AG09319 (cell line): ENCODE results near the gene TCP11L2.

Source experiments
- DNase-seq: peaks from one replicate; pipeline ENCODE4 v3.0.0-alpha.2; 2010; ENCODE audit warnings: low read depth; ENCODE audit errors: extremely low read depth
- CTCF ChIP-seq: IDR thresholded peaks from 2 replicates; pipeline ENCODE4 v1.5.1; 2011; ENCODE audit warnings: low read depth, mild to moderate bottlenecking, inconsistent platforms, low read length, moderate library complexity

Gene TCP11L2

DNA sequence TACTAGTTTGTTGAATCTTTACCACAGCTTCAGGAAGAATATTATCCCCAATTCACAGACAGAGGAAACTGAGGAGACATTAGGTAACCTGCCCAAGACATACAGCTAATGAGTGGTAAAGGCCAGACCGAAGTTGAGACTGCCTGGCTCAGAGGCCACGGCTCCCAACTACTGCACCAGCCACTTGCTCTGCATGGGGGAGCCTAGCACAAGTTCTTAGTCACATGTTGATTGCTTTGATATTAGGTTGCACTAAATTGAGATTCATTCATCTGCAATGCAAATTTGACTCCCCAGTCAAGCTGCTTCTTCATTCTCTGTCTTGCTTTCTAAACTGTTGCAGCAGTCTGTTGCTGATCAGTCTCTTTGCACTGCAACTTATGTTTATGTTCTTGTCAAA, 29.1 kb downstream of the TCP11L2 start:
- no peak for TF ChIP-seq CTCF
- DNase-seq, result no peak

GRCh38 chr12:106332536-106332935, 30.0 kb downstream of the TCP11L2 start:
- no peak for DNase-seq
- no peak for TF ChIP-seq CTCF

DNA sequence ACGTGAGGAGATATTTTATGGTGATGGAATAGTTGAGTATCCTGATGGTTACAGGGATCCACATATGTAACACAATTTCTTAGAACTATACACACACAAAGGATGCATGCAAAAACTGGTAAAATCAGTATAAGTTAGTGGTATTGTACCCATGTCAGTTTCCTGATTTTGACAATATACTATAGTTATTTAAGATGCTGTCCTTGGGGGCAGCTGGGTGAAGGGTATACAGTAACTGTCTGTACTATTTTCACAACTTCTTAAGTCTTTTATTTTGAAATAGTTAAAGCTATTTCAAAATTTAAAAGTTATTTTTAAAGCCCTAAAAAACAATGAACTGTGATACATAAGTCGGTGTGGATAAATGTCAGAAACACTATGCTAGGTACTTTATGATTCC, 30.5 kb downstream of the TCP11L2 start:
- no peak for DNase-seq
- no peak for TF ChIP-seq CTCF

DNA sequence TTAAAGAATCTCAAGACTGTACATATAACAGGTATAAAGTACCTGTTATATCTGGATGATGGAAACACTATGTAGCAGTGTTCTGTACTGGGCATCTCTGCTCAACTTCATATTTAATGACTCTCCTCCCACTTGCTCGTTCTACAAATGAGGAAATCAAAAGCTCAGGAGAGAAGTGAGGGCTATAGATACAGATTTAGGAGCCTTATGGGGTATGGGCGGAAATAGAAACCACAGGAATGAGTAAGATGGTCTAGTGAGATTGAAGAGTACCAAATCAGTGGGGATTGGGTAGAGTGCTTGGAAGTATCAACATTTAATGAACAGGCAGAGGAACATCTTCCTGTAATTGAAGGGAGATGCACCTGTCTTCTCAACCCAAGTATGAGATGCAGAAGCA, 31.2 kb downstream of the TCP11L2 start:
- no peak for TF ChIP-seq CTCF

DNA sequence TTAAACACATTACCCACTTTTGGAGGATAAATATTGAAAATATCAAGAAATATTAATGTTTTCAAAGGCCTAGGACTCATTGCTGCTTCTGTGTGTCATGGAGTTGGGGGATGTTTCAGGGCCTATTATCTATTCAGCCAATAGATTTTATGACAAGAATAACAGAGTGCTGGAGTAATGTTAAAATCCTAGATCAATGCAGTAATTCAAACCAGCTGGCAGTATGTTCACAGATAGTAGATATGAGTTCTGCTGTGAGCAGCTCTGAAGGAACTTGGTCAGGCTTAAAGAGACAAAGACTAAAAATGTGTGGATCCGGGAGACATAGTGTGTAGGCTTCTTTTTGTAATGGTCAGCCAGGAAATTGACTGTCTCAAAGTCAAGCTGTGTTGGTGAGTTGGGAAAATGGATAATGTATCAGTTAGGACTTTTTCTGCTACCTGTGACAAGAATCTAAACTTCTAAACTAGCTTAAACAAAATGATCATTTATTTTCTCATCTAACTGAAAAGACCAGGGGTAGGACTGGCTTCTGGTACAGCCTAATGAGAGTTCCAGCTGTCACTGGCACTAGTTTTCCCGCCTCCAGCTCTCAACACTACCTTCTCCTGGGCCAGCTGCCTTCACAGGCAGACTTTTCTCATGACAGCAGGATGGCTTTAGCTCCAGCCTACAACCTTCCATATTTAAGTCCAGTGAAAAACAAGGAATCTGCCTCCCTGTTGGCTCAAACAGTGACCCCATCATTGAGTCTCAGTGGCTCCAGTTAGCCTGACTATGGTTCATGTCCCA, 38.7 kb downstream of the TCP11L2 start:
- TF ChIP-seq CTCF, result no peak
- no peak for DNase-seq

More for the DNA sequence above, 31.2 kb downstream of the TCP11L2 start:
- DNase-seq, result no peak

- DNase-seq, result peak; percentile 63
- no peak for TF ChIP-seq CTCF
These were observed 40.1 kb downstream of the TCP11L2 start for GRCh38 chr12:106342397-106343213.

- TF ChIP-seq CTCF, result no peak
- DNase-seq, result no peak
These were observed 40.6 kb downstream of the TCP11L2 start for GRCh38 chr12:106343214-106343528.
